ENCODE measurements around the gene LDLRAD1.
"Not testable (repeated sequence)": the region's sequence is repeated elsewhere in the genome, so short reads cannot be mapped to it uniquely, and the experiment has no call there.

Gene LDLRAD1

DNA sequence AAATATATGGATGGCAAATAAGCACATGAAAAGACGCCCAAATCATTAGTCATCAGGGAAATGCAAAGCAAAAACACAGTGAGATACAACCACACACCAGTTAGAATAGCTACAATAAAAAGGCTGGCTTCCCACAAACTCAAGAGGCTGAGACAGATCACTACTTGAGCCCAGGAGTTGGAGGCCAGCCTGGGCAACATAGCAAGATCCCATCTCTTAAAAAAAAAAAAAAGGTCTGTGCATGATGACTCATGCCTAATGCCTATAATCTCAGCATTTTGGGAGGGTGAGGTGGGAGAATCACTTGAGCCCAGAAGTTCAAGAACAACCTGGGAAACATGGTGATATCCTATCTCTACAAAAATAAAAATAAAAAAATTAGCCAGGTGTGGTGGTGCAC, 19.8 kb downstream of the LDLRAD1 start:
- DNase-seq (ENCODE audit: low read depth, low spot score), result no peak
- H3K4me3 ChIP-seq (ENCODE audit: low read depth, low read length), result no peak overlapping the region
- ChIA-PET CTCF (no interaction called here), POLR2A (no interaction called here)
- TF ChIP-seq, protein P1, sequence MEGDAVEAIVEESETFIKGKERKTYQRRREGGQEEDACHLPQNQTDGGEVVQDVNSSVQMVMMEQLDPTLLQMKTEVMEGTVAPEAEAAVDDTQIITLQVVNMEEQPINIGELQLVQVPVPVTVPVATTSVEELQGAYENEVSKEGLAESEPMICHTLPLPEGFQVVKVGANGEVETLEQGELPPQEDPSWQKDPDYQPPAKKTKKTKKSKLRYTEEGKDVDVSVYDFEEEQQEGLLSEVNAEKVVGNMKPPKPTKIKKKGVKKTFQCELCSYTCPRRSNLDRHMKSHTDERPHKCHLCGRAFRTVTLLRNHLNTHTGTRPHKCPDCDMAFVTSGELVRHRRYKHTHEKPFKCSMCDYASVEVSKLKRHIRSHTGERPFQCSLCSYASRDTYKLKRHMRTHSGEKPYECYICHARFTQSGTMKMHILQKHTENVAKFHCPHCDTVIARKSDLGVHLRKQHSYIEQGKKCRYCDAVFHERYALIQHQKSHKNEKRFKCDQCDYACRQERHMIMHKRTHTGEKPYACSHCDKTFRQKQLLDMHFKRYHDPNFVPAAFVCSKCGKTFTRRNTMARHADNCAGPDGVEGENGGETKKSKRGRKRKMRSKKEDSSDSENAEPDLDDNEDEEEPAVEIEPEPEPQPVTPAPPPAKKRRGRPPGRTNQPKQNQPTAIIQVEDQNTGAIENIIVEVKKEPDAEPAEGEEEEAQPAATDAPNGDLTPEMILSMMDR (IDR thresholded peaks at IDR 0.05; ENCODE audit: insufficient read depth, low read length, missing control alignments), result no peak

DNA sequence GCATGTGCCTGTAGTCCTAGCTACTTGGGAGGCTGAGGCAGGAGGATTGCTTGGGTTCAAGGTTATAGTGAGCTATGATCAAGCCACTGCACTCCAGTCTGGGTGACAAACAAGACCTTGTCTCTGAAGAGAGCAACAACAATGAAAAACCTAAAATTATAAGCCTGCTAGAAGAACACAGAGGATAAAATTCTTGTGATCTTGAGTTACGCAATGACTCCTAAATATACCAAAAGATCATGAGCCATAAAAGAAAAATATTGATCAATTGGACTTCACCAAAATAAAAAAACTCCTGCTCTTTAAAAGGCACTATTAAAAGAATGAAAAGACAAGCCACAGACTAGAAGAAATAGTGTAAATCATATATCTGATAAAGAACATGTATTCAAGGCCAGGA, 22.3 kb downstream of the LDLRAD1 start:
- POLR2A ChIA-PET, result no interaction called here
- DNase-seq (ENCODE audit: low read depth, low spot score), result no peak
- H3K4me3 ChIP-seq (ENCODE audit: low read depth, low read length), result no peak overlapping the region
- CTCF ChIA-PET, result no interaction called here
- TF ChIP-seq, protein P1 (IDR thresholded peaks at IDR 0.05; ENCODE audit: insufficient read depth, low read length, missing control alignments), result no peak

DNA sequence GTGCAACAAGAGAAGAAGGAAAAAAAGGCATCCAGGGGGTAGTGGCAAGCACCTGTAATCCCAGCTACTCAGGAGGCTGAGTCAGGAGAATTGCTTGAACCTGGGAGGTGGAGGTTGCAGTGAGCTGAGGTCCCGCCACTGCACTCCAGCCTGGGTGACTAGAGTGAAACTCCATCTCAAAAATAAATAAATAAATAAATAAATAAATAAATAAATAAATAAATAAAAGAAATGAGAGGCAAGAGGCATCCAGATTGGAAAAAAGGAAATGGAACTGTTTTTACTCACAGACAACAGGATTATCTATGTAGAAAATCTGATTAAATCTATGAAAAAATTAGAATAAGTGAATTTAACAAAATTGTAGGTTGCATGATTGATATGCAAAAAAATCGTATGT, 23.5 kb downstream of the LDLRAD1 start:
- CTCF ChIA-PET, result interaction anchor here (0.7 kb wide), 1 partner anchor 1387 kb away, joined by 3 read pairs; no protein-coding TSS in a partner anchor
- POLR2A ChIA-PET, result not testable (repeated sequence)

DNA sequence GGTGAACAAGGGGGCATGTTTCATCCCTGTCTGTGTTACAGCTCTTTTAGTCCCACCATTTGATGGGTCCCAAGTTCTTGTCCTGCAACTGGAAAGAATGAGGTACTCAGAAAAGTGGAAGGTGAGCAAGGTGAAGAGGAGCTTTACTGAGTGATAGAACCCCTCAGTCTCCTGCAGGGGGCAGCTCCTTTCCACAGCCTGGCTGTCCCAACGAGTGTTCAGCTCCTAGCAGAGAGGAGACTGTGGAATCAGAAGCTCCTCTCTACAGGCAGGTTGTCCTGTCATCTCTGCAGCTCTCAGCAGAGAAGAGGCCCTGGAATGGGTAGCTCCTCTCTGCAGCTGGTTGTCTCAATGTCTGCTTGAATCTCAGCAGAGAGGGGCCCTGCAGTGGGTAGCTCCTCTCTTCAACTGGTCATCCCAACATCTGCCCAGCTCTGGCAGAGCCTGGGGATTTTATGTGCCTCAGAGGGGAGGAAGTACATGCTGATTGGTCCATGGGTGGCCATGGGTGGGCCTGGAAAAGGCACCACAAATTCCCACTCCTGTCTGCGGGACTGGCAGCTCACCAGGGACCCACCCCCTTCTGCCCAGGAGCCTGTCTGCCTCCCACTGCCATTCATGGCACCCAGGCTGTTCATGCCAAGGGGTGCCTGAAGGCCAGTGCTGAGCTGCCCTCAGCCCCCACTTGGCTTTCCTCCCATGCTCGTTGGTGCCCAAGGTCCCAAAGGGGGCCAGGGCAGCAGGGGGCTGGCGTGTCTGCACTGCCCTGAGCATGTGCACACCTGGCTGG, 25.7 kb downstream of the LDLRAD1 start:
- ChIA-PET POLR2A (interaction anchor here (1.0 kb wide), 1 partner anchor 14 kb away, joined by 3 read pairs; no protein-coding TSS in a partner anchor), CTCF (interaction anchor here (1.2 kb wide), 1 partner anchor 90 kb away, joined by 4 read pairs; no protein-coding TSS in a partner anchor)
- TF ChIP-seq, protein P1 (IDR thresholded peaks at IDR 0.05; ENCODE audit: insufficient read depth, low read length, missing control alignments), result peak; percentile 4
- no peak for DNase-seq (ENCODE audit: low read depth, low spot score)
- no peak overlapping the region for H3K4me3 ChIP-seq (ENCODE audit: low read depth, low read length)

More for the DNA sequence above, 23.5 kb downstream of the LDLRAD1 start:
- not testable (repeated sequence) for H3K4me3 ChIP-seq (ENCODE audit: low read depth, low read length); DNase-seq (ENCODE audit: low read depth, low spot score)

DNA sequence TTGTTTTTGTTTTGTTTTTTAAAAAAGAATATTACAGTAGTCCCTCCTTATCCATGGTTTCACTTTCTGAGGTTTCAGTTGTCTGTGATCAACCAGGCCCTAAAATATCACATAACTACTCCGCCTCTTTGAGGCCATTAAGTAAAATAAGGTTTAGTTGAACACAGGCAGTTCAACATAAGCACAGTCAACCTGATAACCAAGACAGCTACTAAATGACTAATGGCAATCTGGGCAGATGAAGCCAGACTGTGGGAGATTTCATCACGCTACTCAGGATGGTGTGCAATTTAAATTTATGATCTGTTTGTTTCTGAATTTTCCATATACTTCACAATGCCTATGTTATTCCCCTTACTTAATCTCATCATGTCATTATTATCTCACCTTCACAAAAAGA, 30.1 kb downstream of the LDLRAD1 start:
- no peak for DNase-seq (ENCODE audit: low read depth, low spot score)
- POLR2A ChIA-PET, result no interaction called here
- CTCF ChIA-PET, result no interaction called here
- TF ChIP-seq, protein P1 (IDR thresholded peaks at IDR 0.05; ENCODE audit: insufficient read depth, low read length, missing control alignments), result no peak
- no peak overlapping the region for H3K4me3 ChIP-seq (ENCODE audit: low read depth, low read length)

DNA sequence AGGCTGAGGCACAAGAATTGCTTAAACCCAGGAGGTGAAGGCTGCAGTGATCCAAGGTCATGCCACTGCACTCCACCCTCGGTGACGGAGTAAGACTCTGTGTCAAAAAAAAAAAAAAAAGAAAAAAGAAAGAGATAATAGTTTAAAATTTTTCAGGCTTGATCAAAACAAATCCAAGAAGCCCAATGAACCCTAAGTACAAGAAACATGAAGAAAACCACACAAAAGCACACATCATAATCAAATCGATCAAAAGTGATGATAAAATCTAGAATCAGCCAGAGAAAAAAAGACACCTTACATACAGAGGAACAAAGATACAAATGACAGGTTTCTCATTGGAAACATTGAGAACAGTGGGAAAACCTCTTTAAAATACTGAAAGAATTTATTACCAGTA, 31.5 kb downstream of the LDLRAD1 start:
- DNase-seq (ENCODE audit: low read depth, low spot score), result no peak

More for the DNA sequence above, 31.5 kb downstream of the LDLRAD1 start:
- ChIA-PET POLR2A (no interaction called here), CTCF (no interaction called here)
- no peak overlapping the region for H3K4me3 ChIP-seq (ENCODE audit: low read depth, low read length)
- TF ChIP-seq, protein P1 (IDR thresholded peaks at IDR 0.05; ENCODE audit: insufficient read depth, low read length, missing control alignments), result no peak
